ENCODE data around the gene SEMG2. TPM values are rescaled to one million over a fixed set of nuclear protein-coding genes. Genes with fewer than 3 reads are reported as not detected.

The SEMG2 gene
- total RNA-seq, 4 donors from 2014 or later = 0.25 TPM; not detected in 3

GRCh38 chr20:45181639-45182038 lies 39.5 kb upstream of the SEMG2 start:
- Histone ChIP-seq H3K9me3 (no peaks in the 10 kb centered on the region), H3K27ac (no peak overlapping the region), H3K4me1 (no peaks in the 10 kb centered on the region), H3K4me3 (no peak overlapping the region), H3K36me3 (no peaks in the 10 kb centered on the region), H3K27me3 (no peaks in the 10 kb centered on the region)
- WGBS = 58% methylated on average over 2 of the region's 2 CpGs
- TF ChIP-seq POLR2AphosphoS5 (IDR thresholded peaks at IDR 0.05) (no peak), POLR2A (IDR thresholded peaks at IDR 0.05) (no peak), EP300 (IDR thresholded peaks at IDR 0.05) (no peak), CTCF (IDR thresholded peaks at IDR 0.05) (no peak)
- no peak for DNase-seq (ENCODE audit: low spot score in 2 of 2)

GRCh38 chr20:45183084-45183483 lies 38.1 kb upstream of the SEMG2 start:
- Histone ChIP-seq H3K27me3 (no peaks in the 10 kb centered on the region), H3K9me3 (no peaks in the 10 kb centered on the region), H3K36me3 (no peaks in the 10 kb centered on the region), H3K4me3 (no peak overlapping the region), H3K4me1 (no peaks in the 10 kb centered on the region), H3K27ac (no peak overlapping the region)
- 88% methylated on average over 2 of the region's 2 CpGs for WGBS
- TF ChIP-seq EP300 (IDR thresholded peaks at IDR 0.05) (no peak), POLR2A (IDR thresholded peaks at IDR 0.05) (no peak), CTCF (IDR thresholded peaks at IDR 0.05) (no peak), POLR2AphosphoS5 (IDR thresholded peaks at IDR 0.05) (no peak)
- no peak for DNase-seq (ENCODE audit: low spot score in 2 of 2)

- Histone ChIP-seq H3K27me3 (no peaks in the 10 kb centered on the region), H3K4me1 (no peaks in the 10 kb centered on the region), H3K36me3 (no peaks in the 10 kb centered on the region), H3K9me3 (no peaks in the 10 kb centered on the region), H3K27ac (no peak overlapping the region), H3K4me3 (no peak overlapping the region)
- no peak for DNase-seq (ENCODE audit: low spot score in 2 of 2)
- 56% methylated on average over 2 of the region's 2 CpGs for WGBS
- TF ChIP-seq EP300 (IDR thresholded peaks at IDR 0.05) (no peak), POLR2A (IDR thresholded peaks at IDR 0.05) (no peak), CTCF (IDR thresholded peaks at IDR 0.05) (no peak), POLR2AphosphoS5 (IDR thresholded peaks at IDR 0.05) (no peak)
Measured at GRCh38 chr20:45187693-45188092, 33.5 kb upstream of the SEMG2 start.

- no peak for DNase-seq (ENCODE audit: low spot score in 2 of 2)
- Histone ChIP-seq H3K9me3 (no peaks in the 10 kb centered on the region), H3K4me1 (no peaks in the 10 kb centered on the region), H3K4me3 (no peak overlapping the region), H3K36me3 (no peaks in the 10 kb centered on the region), H3K27me3 (no peaks in the 10 kb centered on the region), H3K27ac (no peak overlapping the region)
- WGBS = 86% methylated on average over 3 of the region's 3 CpGs
- no peak for TF ChIP-seq POLR2AphosphoS5 (IDR thresholded peaks at IDR 0.05)
- TF ChIP-seq EP300 (IDR thresholded peaks at IDR 0.05) = no peak
- no peak for TF ChIP-seq CTCF (IDR thresholded peaks at IDR 0.05)
- TF ChIP-seq POLR2A (IDR thresholded peaks at IDR 0.05) = no peak
Measured at GRCh38 chr20:45189067-45189609, 32.0 kb upstream of the SEMG2 start.

- Histone ChIP-seq H3K4me1 (no peaks in the 10 kb centered on the region), H3K36me3 (no peaks in the 10 kb centered on the region), H3K27me3 (no peaks in the 10 kb centered on the region), H3K4me3 (no peak overlapping the region), H3K27ac (no peak overlapping the region), H3K9me3 (no peaks in the 10 kb centered on the region)
- no peak for DNase-seq (ENCODE audit: low spot score in 2 of 2)
- TF ChIP-seq EP300 (IDR thresholded peaks at IDR 0.05) (no peak), POLR2AphosphoS5 (IDR thresholded peaks at IDR 0.05) (no peak), CTCF (IDR thresholded peaks at IDR 0.05) (no peak), POLR2A (IDR thresholded peaks at IDR 0.05) (no peak)
- WGBS = 91% methylated on average over 3 of the region's 3 CpGs
Measured at GRCh38 chr20:45189861-45190260, 31.3 kb upstream of the SEMG2 start.
